HG03025 (cell line): ENCODE data around the gene FKRP.
"Not testable (repeated sequence)": the region's sequence is repeated elsewhere in the genome, so short reads cannot be mapped to it uniquely, and the experiment has no call there.

Source experiments
- ATAC-seq: cut with Tn5 transposase; IDR thresholded peaks from one replicate; pipeline ENCODE4 v1.9.1; 2021; ENCODE audit warnings: mild to moderate bottlenecking, moderate library complexity; ENCODE audit not compliant: unreplicated experiment, low FRiP score

Gene FKRP

DNA sequence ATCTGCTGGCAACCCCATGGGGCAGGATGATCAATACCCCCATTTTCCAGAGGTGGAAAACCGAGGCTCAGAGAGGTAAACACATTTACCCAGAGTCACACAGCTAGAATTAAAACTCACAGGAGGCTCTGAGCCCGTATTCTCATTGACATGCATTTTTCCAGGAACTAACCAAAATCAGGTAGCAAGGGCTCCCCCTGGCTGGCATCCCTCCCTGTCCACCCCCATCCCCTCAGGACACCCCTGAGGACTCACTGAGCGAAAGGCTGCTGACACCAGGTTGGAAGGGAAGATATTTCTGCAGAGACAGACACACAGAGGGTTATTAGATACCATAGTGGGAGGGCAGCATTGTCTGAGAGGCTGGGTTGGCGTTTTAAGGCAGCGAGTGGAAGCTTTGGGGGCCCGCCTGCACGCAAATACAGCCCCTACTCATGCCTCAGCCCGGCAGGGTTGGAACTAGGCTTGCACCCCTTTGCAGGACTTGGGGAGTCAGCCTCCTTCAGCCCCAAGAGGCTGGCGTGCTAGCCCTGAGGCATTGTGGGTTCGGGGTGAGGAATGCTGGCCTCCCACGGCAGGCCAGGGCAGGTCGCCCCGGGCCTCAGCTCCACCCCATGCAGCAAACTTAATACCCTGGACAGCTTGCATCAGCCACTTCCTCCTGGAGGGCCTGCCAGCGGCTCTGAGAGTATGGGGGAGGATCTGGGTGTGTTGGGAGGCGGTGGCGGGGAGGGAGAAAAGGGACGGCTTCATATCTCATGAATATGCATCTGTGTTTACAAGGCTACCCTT is 38.6 kb downstream of the FKRP start:
- no peak for ATAC-seq

DNA sequence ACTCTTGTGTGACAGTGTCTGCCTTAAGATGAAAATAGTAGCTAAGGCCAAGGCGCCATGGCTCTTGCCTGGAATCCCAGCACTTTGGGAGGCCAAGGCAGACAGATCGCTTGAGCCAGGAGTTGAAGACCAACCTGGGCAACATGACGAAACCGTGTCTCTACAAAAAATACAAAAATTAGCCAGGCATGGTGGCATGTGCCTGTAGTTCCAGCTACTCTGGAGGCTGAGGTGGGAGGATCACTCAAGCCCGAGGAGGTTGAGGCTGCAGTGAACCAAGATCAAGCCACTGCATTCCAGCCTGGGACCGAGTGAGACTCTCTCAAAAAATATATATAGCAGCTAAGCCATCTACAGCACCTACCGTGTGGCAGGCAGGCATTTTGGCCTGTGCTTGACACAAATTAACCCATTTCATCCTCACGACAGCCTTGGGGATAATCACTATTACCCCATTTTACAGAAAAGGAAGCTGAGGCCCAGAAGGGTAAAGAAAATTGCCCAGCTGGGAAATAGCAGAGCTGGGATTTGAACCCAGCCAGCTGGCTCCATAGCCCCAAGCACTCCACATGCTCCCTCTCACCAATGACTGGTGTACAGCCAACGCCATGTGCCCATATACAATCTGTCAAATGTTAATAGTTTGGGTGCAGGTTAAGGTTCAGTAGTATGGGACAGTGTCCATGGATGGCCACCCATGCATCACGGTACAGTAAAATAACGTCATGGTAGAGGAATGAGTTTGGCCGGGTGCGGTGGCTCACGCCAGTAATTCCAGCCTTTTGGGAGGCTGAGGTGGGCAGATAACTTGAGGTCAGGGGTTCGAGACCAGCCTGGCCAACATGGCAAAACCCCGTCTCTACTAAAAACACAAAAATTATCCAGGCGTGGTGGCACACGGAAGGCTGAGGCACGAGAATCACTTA is 39.5 kb downstream of the FKRP start:
- ATAC-seq: no peak

DNA sequence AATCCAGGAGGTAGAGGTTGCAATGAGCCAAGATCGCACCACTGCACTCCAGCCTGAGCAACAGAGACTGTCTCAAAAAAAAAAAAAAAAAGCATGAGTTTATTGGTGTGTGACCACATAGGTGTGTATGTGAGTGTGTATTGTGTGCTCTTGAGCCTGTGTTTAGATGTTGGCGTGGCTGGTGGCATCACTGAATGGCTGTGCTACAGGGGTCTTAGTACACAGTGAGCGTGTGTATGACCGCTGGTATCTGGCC is 40.1 kb downstream of the FKRP start:
- no peak for ATAC-seq

DNA sequence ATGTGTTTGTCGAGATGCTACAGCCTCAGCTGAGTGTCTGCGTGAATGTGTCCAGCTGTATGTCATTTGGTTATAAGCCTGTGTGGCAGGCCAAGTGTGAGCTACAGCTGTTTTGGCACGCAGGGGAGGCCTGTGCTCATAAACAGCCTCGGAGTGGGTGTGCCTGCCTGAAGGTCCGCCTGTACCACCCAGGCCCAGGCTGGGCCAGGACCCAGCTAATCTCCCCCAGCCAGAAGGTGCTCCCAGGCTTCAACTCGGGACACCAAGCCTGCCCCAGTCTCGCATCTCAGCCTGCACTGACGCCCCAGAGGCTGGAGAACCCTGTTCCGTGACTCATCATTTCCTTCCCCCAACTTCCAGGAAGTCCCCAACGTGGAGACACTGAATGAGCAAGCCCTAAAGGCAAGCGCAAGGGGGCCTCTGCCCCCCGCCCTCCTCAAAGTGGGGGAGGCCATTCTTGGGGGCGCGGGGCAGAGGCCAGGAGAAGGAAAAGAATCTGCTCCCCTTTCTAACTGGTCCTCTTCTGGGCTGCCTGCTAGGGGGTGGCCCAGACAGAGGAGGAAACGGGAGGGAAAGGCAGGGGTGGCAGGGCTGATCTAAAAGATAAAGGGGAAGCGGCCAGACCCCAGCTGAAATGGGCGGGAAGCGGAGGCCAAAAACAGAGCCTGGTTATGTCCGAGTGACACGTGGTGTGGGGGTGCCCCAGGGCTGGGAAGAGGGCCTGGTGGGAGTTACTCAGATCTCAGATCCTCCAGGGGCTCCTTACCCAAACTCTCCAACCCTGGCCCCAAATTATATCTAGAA is 40.6 kb downstream of the FKRP start:
- no peak for ATAC-seq

DNA sequence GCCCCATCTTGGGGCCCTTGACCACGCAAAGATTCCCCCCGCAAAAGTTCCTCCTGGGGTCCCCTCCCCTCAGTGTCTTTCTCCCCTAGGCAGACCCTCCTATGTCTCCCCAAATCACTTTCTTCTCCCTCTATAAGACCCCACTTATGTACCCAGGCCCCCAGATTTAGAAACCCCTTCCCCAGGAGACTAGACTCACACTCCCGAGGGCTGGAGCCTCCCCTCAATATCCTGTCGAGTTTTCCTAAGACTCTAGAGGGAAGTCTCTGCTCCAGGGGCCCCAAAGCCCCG is 41.1 kb downstream of the FKRP start:
- ATAC-seq: no peak

DNA sequence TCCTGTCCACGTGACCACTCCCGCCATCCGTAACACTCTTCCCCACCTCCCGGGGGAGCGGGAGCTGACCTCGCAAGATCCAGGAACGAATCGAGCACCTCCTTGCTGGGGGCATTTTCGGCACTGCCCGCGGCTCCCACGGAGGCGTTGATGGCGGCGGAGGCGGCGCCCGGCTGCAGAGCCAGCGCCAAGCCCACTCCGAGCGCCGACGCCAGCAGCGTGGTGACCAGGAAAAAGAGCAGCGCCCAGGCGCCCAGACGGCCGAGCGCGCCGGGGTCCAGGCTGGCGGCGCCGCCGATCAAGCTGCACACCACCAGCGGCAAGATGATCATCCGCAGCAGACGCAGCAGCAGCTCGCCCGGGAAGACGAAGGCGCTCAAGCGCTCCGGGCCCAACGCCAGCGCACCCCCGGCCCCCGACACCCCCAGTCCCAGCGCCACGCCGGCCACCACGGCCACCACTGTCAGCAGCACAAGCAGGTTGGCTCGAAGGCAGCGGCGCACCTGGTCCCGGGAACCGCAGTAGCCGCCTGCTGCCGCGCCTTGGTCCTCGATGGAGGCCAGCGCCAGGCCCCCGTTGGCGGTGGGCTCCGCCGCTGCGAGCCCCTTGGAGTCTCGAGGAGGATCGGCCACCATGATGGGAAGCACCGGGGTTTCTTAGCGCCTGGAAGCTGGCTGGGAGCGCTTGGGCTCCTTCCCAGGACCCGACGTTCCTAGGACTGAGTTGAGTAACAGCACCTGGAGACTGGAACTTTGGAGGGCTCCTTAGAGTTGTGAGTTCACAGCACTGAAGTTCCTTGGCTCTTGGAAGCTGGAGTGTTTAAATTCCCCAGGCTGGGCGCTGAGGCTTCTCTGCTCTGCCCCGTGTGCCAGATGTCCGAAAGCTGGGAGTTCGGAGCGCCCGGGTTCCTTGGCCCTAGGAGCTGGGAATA is 41.7 kb downstream of the FKRP start:
- no peak for ATAC-seq

DNA sequence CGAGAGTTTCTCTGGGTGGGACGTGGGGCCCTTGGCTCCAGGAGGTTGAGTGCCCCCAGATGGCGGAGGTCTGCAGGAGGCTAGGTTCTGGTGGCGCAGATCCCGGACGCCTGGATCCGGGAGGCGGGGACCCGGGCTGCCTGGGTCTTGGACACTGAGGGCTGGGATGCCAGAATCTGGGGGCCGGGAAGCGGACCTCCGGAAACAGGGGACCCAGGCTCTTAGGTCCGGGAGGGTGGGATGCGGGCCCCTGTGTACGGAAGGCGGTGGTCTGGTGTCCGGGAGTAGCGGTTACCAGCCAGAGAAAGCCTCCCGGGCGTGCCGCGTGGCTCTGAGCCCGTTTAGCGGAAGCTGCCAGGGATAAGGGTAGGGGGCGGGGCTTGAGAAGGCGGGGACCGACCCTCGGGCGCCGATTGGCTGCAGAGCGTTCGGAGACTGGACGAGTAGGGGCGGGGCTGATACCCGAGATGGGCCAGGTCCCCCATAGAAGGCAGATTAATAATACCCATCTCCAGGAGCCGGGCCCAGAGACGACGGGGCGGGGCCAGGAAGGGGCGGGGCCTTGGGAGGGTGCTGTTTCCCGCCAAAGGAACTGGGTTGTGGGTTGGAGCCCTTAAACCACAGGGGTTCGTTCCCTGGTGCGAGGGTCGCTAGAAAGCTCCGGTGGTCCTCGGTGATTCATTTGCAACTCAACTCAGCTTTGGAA is 42.6 kb downstream of the FKRP start, which contains the start of gene SLC1A5:
SLC1A5 (minus strand) TSS at position 333 of the 706 bp plus-strand sequence. CDS start 629 bp downstream, outside the sequence.
- peak; percentile 57 for ATAC-seq

DNA sequence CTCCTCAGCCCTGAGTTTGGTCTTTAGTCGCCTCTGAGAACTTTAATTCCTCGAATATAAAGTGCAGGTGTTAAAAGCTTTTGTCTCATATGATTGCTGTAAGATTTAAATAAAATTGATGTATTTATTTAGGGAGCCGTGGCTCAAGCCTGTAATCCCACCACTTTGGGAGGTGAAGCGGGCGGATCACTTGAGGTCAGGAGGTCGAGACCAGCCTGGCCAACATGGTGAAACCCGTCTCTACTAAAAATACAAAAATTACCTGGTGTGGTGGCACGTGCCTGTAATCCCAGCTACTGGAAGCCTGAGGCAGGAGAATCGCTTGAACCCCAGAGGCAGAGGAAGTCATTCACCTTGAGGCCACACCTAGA is 43.1 kb downstream of the FKRP start:
- ATAC-seq: no peak

DNA sequence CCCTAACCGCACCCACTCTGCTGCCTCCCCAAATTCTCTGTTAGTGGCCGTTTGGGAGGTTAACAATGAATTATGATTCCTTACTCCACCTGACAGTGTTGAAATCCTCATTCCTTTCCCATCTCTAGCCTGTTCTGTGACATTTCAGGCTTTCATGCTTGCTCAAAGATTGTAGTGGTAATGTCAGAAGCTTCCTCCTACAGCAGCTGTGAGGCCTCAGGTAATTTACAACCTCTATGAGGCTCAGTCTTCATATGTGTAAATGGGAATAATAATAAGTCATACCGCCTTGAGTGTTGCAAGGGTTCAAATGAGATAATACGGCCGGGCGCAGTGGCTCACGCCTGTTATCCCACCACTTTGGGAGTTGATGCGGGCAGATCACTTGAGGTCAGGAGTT is 43.5 kb downstream of the FKRP start:
- ATAC-seq: no peak

DNA sequence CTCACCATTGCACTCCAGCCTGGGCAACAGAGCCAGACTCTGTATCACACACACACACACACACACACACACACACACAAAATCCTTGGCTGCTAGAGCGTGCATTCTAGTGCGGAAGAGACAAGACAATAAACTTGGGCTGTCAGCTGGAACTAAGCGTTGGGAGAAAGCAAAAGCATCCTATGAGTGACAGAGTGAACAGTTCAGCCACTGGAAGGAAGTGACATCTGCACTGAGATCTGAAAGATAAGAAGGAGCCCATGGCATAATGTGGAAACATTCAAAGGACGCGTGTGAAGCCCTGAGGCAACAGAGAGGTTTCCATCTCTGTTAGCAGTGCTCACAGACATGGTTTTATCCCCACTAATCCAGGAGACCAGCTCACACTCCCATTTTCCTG is 46.1 kb downstream of the FKRP start:
- no peak for ATAC-seq

DNA sequence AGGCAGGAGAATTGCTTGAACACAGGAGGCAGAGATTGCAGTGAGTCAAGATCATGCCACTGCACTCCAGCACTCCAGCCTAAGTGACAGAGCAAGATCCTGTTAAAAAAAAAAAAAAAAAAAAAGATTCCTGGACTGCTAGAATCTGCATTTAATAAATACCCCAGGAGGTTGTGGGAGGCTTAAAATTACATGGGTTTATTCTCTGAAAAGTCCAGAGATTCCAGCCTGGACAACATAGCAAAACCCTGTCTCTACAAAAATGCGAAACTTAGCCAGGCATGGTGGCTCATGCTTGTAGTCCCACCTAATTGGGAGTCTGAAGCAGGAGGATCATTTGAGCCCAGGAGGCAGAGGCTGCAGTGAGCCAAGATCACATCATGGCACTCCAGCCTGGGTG is 52.0 kb downstream of the FKRP start:
- no peak for ATAC-seq

DNA sequence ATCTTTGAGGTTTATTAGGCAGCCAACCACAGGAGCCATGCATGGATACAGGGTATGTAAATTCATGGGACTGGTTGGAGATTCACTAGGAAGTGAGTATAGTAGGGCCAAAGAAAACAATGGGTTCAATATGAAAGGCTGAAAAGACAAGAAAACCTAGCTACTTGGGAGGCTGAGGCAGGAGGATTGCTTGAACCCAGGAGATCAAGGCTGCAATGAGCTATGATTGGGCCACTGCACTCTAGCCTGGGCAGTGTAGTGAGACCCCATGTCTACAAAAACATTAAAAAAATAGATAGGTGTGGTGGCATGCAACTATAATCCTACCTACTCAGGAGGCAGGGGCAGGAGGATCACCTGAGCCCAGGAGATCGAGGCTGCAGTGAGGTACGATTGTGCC is 52.9 kb downstream of the FKRP start:
- no peak for ATAC-seq

DNA sequence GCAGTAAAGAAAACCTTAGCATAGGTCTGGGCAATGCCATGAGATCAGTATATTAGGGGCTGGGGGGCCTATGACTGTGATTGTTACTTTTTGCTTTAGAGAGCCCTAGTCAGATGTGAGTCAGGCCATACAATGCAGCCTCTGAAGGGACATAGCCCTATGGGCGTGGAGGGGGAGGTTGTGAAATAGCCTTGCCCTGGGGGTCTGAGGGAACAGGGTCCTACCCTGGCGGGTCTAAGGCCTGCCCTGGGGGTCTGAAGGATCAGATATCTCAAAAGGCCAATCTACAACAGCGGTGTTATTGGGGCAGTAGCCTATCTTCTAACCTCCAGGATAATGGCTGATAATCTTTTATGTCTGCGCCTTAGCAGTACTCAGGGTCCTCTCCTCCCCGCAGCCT is 56.3 kb downstream of the FKRP start:
- ATAC-seq: no peak

DNA sequence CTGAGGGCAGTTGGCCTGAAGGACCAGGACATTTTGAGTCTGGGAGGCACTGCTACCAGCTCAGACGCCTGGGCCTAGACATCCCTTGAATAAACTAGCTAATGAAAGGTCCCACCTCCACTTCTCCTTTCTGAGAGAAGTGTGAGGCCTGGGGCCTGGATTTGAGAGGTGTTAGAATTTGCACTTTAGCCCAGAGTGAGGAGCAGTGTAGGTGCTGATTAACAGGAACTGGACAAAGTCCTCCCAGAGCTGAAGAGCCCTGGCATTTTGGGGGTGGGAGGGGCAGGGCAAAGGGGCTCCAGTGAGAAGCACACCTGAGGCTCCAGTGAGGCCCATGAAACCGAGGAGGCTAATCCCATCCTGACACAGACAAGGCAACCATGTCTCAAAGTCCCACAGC is 57.7 kb downstream of the FKRP start:
- no peak for ATAC-seq

DNA sequence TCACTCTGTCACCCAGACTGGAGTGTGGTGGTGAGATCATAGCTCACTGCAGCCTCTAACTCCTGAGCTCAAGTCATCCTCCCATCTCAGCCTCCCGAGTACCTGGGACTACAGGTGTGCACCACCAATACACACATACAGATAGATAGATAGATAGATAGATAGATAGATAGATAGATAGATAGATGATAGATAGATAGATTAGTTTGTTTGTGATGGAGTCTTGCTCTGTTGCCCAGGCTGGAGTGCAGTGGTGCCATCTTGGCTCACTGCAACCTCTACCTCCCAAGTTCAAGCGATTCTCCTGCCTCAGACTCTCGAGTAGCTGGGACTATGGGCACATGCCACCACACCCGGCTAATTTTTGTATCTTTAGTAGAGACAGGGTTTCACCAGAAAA is 58.6 kb downstream of the FKRP start:
- not testable (repeated sequence) for ATAC-seq

DNA sequence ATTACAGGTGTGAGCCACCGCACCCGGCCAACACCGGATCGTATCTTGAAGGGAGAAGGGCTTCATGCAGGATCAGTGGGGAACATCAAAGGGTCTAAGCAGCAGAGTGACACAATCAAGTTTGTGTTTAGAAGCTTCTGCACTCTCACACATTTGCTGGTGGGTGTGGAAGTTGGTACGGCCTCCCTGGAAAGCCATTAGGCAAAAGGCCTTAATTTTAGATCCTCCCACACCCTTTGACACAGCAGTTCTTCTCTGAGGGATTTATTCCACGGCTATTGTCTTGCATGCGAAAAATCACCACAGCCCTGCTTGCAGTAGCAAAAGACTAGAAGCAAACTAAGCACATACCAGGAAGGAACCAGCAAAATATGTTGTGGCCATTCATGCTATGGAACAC is 60.8 kb downstream of the FKRP start:
- no peak for ATAC-seq
